NCI-H2196 treated with DMSO at 0.1 percent for 48 hours (cell line): Measurements from ENCODE around the gene ACTL7B.
"Not testable (repeated sequence)": the region's sequence is repeated elsewhere in the genome, so short reads cannot be mapped to it uniquely, and the experiment has no call there.

Experiments
- DNase-seq: peaks from one replicate; lab custom pipeline; 2025; ENCODE audit not compliant: unreplicated experiment; lab: John Stamatoyannopoulos, UW

ACTL7B gene

DNA sequence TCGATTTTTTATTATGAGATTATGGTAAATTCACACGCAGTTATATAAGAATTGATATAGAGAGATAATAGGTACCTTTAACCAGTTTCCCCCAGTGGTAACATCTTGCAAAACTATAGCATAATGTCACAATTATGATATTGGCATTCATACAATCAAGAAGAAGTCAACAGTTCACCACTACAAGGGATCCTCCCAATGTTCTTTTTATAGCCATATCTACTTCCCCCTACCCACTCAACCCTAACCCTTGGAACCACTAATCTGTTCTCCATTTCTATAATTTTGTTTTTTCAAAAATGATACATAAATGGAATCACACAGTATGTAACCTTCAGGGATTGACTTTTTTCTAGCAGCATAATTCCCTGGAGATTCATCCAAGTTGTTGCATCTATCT, 9.8 kb downstream of the ACTL7B start:
- no peak for DNase-seq

DNA sequence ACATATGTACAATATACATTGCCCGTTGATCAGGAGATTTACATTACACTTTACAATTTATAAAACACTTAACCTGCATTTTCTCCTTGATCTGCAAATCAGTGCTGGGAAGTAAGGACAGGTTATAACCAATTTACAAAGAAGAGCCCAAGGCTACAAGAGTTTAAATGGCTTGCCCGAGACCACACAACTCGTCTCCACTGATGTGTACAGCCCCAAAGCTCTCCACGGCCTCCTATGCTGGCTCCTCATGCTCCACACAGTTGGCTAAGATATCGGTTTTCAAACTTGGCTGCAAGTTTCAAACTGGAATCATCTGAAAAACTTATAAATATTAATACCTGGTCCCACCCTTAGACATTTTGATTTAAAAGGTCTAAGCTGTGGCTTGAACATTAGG, 10.3 kb downstream of the ACTL7B start:
- DNase-seq, result no peak

DNA sequence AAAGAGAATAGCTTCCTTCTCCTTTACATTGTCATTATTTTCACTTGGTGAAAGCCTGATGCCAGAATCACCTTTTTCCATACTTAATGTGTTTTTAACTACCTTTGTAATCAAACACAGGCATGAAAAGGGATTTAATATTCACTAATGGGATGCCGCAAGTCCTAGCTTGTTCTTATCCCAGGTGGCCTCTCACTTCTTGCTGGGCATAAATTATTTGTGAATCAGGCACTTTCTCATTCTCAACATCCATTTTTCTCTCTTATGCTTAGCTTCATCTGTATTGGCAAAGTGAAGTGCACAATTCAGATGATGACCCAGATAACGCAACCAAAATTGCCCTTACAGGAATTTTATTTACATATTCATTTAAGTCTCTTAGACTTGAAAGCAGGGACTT, 10.9 kb downstream of the ACTL7B start:
- no peak for DNase-seq

DNA sequence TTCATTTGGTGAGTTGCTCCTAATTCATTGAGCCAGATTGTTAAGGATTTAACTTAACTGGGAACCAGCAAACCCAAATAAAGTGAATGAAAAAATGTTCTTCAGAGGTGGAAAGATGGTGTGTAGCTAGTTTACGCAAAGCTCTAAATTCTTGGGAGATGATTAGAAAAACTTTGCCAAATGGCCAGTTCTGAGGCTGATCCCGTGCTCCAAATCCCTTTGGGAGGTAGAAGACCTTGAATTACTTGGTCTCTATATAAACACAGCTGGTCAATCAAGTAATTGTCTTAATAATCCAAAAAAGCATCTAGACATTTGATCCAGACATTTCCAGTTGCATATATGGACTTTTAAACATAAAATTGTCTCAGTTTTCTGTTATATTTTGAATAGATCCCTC, 11.4 kb downstream of the ACTL7B start:
- no peak for DNase-seq

DNA sequence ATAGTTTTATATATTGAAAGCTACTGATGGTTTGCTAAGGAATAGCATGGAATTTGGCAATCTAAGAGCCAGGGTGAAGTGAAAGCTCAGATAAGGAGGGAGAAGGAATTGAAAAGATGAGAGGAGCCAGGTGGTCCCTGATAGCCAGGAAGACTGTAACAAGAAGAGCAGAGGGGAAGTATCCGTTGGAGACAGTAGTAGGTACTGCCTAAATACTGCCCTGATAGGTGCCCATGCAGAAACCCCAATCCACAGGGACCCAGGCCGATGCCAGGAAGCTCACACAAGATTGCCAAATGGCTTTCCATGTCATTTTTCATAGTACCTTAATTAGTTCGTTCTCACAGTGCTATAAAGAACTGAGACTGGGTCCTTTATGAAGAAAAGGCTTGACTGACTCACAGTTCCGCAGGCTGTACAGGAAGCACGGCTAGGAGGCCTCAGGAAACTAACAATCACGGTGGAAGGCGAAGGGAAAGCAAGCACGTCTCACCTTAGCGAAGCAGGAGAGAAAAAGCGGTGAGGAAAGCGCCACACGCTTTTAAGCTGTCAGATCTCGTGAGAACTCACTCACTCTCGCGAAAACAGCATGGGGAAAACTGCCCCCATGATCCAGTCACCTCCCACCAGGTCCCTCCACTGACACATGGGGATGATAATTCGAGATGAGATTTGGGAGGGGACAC, 13.0 kb downstream of the ACTL7B start:
- DNase-seq, result no peak

DNA sequence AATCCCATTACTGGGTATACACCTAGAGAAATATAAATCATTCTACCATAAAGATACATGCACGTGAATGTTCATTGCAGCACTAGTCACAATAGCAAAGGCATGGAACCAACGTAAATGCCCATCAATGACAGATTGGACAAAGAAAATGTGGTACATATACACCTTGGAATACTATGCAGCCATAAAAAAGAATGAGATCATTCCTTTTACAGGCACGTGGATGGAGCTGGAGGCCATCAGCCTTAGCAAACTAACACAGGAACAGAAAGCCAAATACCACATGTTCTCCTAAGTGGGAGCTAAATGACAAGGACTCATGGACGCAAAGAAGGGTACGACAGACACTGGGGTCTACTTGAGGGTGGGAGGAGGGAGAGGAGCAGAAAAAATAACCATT, 16.2 kb downstream of the ACTL7B start:
- not testable (repeated sequence) for DNase-seq

DNA sequence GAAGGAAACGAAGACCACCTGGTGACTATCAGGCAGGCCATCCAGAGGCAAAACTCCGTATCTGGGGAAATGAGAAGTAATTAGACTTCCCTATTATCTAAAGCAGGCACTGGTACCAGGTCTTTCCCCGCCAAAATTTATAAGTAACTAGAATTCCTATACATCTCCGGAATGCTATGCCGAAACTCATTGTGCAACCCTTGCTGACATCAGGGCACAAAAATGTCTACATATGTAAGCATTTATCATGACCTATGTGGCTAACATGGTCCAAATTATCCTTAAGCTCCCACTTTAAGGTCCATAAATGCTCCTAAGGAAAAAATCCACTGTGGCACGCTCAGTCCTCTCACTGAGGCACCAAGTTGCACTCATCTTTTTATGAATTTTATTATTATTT, 17.8 kb downstream of the ACTL7B start:
- DNase-seq, result no peak

DNA sequence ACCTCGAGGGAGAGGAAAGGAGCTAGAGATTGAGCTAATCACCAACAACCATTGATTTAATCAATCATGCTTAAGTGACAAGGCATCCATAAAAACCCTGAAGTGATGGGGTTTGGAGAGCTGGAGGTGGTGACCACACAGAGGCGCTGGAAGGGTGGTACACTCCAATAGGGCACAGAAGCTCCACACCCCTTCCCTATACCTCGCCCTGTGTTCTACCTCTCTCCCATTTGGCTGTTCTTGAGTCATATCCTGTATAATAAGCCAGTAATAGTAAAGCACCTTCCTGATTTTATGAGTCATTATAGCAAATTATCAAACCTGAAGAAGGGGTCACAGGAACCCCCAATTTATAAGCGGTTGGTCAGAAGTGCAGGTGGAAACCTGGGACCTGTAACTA, 18.3 kb downstream of the ACTL7B start:
- no peak for DNase-seq

DNA sequence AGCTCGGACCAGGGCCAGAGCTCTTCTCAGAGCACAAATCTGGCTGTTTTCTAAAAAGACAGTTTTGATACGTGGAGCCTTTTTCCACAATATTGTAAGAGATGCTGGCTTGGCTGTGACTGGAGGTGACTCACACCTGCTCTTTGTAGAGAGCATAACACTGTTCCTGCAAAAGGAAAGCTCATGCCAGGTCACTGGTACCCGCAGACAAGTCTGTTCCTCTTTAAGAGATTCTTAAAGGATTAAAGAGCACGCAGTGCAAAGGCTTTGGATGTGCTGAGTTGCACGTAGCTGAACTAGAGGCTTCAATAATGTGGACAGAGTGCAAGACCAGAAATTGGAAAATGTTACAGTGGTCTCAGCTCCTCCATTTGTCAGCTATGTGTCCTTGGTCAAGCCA, 19.0 kb downstream of the ACTL7B start:
- DNase-seq, result no peak

DNA sequence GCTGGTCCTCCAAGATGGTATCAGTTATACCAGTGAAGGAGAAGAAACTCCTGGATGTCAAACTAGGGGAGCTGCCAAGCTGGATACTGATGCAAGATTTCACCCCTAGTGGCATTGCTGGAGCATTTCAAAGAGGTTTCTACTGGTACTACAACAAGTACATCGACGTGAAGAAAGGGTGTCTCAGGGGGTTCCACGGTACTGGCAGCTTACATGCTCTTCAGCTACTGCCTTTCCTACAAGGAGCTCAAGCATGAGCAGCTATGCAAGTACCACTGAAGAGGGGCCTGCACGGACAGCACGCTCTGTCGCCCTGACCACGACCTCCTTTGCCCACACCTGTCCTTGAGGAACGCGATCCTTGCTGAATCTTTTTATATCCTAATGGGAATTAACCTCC, 19.5 kb downstream of the ACTL7B start:
- no peak for DNase-seq

DNA sequence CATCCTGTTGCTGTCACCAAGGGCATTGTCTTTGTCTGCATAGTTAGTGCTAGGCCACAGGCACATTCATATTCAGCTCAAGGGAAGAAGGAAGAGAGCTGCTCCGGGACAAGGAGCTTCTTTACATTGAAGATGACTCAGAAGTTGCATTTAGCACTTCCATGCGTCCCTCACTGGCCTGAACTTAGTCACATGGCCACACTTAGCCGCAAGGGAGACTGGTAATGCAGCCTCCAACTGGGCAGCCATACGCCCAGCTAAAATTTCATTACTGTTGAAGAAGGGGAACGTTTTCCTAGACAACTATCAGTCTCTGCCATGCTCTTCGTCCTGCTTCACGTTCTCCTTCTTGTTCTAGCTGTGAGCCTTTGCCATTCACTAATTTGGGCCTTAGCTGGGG, 20.0 kb downstream of the ACTL7B start:
- DNase-seq, result no peak

DNA sequence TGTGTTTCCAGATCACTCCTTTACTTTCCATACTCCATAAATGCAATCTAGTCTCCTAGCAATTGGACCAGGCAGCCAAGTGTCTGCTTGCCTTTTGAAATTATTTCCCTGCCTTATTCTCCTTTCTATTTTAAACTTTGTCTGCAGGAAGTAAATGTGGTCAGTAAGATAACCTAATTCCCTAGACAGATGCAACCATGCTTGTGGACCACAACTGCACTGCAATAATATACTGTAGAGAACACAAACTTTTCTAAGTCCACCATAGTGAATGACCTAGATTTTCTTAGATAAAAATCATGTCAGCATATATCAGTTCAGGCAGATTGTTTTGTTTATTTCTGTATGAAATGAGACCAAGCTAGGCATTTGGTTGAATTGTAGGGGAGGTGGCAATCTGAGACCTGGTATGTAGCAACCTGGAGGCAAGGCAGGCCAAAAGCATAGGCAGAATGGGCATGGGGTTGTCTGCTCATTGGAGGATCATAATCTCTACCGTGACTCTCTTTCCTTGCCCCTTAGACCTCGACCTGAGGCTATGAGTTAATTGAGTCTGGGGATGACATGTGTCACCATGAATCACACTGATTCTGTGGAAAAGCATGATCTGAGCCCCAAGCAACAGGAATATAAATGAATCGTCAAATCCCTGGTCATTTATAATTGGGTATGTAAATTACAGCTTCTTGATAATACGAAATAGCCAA, 20.7 kb downstream of the ACTL7B start:
- DNase-seq, result no peak

DNA sequence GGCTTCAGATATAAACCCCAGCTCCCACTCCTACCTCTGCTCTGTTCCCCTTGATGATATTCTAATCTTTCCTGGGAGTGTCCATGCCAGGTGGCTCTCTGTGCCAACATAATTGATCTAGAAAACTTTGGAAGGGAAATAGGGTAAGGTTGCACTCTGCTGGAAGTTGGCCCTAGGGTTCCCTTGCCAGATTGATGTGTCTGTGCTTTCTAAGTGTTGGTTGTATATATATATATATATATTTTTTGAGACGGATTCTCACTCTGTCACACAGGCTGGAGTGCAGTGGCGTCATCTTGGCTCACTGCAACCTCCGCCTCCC, 23.6 kb downstream of the ACTL7B start:
- DNase-seq, result no peak

DNA sequence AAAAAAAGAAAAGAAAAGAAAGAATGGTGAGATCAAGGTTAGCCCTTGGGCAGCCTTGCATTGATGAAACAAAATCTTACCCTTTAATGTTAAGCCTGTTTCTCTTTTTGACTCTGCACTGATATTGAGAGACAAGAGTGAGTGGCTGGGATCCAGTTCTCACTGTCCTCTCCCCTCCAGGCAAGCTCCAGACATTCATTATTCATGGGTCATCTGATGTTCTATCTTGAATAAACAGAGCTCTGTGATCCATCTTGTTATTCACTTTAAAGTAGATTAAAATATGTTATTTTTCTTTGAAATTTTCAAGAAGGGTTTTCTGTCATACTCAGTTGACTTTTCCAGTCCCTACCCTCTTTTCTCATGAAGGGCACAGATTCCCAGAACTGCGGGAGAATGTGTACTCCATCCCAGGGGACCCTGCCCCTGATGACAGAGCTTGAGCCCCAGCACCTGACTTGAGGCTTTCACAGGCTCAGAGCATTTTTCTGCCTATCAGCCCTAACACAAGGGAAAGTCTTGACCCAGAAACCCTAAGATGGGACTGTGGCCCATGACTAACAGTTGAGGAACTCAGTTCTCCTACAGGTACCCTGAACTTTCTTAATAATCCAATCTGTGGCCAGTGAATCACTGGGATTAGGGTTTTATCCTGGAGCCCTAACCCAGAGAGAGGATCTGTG, 24.1 kb downstream of the ACTL7B start:
- no peak for DNase-seq

DNA sequence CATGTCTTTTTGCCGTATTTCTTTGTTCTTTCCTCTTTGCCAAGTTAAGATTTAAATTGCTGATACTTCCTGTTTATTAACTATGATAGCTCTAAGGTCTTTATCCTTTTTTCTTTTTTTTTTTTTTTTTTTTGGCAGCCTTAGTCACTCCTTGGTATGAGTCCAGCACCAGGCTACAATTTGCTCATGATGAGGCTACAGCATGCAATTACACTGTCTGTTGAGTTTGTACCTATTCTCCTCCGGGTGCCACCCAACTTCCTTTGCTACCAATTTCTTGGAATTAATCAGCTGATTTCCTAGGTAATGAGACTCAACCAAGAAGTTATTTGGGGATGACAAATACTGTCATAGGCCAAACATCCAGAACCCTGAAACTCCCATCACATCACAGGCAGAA, 25.5 kb downstream of the ACTL7B start:
- DNase-seq, result no peak

DNA sequence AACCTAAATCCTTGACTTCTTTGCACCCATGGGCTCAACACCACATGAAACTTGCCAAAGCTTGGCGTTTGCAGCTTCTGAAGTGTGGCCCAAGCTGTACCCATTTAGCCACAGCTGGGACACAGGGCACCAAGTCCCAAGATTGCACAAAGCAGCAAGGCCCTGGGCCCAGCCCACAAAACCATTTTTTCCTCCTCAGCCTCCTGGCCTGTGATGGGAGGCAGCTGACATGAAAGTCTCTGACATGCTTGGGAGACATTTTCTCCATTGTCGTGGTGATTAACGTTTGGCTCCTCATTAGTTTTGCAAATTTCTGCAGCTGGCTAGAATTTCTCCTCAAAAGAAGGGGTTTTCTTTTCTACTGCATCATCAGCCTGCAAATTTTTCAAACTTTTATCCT, 32.0 kb downstream of the ACTL7B start:
- DNase-seq, result no peak

DNA sequence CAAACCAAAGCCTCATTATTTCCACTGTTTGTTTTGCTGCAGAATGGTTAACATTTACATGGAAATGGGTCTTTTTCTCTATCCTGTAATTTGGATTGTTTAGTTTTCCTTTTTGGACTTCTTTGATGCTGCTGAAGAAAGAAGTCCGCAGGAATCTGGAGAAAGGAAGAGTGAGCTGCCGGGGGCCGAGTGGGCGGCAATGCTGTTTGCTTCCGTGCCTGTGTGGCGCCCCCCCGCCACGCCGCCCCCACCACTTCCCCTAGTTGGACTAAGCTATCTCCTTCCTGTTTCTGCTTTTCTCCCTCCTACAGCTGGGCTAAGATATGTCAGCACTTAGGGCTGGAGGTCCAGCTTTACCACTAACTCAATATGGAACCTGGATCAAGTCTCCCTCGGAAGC, 39.7 kb downstream of the ACTL7B start:
- DNase-seq, result no peak

DNA sequence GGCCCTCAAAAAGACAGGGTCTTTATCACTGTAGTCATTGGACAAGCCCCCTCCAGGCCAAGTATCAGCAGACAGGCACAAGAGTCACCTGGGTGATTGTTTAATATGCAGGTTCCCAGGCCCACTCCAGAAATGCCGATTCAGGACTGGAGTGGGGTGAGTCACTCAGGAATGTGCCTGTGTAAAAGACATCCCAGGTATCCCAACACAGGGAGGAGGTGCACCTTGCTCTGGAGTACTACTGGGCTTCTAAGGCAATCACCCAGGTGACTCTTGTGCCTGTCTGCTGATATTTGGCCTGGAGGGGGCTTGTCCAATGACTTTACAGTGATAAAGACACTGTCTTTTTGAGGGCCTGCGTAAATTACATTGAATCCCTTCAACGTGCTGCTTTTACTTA, 40.6 kb downstream of the ACTL7B start:
- DNase-seq, result no peak

DNA sequence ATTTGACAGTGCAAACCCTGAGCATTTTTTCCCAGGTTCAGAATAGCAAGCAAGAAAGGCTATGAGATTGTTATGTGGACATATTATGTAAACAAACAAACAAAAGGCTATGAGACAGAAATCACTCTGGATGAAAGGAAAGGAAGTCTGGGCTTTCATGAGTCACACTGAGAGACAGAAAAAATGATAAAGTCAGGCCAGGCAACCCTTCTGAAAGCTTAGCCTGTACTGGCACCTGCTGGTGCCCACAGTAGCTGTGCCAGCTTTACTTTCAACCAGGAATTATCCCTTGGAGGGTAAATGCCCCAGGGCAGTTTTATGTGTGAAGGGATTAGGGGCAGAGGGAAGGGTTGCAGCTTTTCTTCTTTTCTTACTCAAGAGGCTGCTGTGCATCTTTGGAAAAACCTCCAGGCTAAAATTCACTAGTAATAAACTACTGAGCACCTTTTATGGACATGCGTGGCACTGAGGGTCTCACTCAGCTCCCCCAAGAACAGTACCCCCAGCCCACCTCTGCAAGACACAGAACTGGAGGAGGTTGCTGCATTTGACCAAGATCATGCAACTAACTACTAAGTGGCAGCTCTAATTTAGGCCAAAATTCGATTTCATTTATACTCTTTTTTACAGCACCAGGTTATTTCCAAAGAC, 41.7 kb downstream of the ACTL7B start:
- DNase-seq, result peak; percentile 31

DNA sequence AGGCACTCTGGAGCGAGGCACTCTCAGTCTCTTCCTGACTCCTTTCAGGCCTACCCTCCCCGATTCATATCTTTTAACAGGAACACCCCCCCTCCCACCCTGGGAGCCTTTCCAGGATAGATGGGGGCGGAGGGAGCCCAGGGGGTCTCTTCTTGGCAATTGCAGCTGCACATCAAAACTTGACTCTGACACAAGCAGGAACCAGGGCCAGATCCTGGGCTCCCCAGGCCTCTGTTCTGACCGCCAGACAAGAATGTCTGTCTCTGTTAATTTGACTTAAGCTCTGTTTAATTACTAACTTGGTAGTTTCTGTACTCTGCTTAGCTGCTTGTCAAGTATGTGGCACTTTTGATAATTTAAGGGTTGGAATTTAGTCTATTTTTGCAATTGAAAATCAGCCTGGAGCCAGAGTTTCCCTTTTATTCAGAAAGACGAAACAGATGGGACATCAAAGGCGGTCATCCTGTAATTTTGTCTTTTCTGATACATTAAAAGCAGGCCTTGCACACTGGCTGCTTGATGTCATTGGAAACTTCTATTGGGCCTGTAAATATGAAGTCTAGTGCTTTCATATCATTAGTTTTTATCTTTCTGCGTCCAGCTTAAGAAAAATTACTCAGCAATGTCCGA, 43.3 kb downstream of the ACTL7B start:
- DNase-seq, result no peak

DNA sequence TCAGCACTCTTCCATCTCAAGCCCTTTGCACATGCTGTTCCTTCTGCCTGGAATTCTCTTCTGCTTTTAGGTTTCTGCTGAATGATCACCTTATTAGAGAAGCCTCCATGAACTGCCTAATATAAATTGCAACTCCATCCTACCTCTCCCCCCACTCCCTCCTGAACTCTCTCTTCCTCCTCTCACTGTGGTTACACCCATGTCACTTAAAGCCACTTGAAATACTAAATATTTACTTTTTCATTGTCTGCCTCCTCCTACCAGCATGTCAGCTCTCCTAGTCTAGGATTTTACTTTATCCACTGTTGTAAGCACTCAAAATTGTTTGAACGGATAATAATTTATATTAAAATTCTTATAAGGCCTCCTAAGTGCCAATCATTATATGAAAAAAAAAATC, 43.8 kb downstream of the ACTL7B start:
- DNase-seq, result no peak

DNA sequence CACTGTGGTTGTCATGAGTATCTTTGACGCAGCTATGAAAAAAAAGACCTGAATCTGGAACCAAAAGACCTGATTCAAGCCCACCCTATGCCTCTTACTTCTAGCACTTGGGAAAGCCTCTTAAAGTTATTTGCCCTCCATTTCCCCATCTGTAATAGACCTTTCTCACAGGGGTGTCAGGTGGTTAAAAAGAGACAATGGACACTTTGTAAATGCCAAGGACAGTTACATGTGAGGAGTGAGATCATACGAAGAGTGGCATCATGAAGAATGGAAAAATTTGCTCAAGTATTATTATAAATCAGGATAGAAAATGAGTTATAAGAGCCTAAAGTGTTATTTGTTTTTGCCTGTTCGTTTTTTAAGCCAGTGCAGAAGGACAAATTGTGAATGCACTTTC, 46.5 kb downstream of the ACTL7B start:
- no peak for DNase-seq
